ENCODE results near the gene UBTD2.
"Not testable (repeated sequence)": the region's sequence is repeated elsewhere in the genome, so short reads cannot be mapped to it uniquely, and the experiment has no call there.

Gene UBTD2

GRCh38 chr5:172248637-172249036, 34.9 kb downstream of the UBTD2 start:
- no peak for DNase-seq (ENCODE audit: low spot score)

DNA sequence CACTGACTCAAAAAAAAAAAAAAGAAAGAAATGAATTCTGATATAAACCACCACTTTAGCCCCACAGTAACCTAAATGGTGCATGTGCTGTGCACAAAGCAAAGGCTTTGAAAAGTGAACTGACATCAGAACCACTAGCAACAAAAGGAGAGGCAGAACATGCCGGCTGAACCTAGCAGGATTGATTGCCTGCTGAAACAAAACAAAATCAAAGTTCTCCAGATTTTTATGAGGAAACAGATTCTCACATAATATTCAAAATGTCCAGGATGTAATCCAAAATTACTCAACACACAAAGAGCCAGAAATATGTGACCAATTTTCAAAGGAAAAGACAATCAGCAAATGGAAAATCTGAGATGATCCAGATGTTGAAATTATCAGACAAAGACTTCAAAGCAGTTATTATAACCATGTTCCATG, 37.9 kb downstream of the UBTD2 start:
- no peak for DNase-seq (ENCODE audit: low spot score)

GRCh38 chr5:172245046-172245445, 38.5 kb downstream of the UBTD2 start:
- no peak for DNase-seq (ENCODE audit: low spot score)

DNA sequence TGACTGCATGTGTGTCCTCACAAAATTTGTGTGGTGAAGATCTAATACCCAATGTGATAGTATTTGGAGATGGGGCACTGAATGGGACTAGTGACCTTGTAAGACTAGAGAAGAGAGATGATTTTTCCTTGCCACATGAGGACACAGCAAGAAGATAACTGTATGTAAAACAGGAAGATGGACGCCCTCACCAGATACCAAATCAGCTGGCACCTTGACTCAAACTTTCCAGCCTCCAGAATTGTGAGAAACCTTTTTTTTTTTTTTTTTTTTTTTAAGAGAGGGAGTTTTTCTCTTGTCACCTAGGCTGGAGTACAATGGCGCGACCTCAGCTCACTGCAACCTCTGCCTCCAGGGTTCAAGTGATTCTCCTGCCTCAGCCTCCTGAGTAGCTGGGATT, 40.3 kb downstream of the UBTD2 start:
- no peak for DNase-seq (ENCODE audit: low spot score)

DNA sequence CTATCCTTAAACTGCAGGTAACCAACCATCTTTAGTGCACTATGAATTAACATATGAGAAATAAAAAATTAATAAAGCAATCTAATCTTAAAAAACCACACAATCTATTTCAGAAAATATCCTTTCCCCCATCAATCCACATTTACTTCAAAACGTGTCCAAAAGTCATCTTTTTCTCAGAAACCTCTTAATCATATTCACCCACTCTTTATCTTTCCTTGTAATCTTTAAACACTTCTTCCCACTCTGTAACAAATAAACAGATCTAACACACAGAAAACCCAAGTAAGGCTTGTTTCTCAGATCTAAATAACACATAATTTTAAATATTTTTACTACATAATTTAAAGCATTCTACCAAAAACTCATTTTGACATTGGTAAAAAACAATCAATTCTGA, 45.2 kb downstream of the UBTD2 start:
- no peak for DNase-seq (ENCODE audit: low spot score)

- no peak for DNase-seq (ENCODE audit: low spot score)
Observed at GRCh38 chr5:172235827-172236736, 47.5 kb downstream of the UBTD2 start.

GRCh38 chr5:172235132-172235780, 48.3 kb downstream of the UBTD2 start:
- DNase-seq (ENCODE audit: low spot score), result no peak

GRCh38 chr5:172234031-172234430, 49.5 kb downstream of the UBTD2 start:
- DNase-seq (ENCODE audit: low spot score), result no peak

DNA sequence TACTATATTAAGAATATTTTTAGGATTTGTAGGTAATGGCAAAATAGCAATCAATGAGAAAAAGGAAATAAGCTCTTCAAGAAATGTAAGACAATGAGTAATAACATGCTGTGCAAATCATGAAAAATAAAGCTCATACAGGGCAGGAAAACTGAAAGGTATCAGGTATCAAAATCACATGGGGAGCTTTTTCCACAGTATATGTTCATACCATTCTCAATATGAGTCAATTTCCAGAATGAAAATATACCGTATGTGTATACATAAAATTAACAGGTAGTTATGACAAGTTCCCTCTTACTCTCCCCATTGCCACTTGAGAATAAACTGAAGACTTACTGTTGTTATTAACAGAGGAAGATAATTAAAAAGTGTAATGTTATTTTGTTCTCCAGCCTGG, 53.7 kb downstream of the UBTD2 start:
- DNase-seq (ENCODE audit: low spot score), result no peak

- DNase-seq (ENCODE audit: low spot score), result no peak
Observed at GRCh38 chr5:172224996-172225395, 58.6 kb downstream of the UBTD2 start.

DNA sequence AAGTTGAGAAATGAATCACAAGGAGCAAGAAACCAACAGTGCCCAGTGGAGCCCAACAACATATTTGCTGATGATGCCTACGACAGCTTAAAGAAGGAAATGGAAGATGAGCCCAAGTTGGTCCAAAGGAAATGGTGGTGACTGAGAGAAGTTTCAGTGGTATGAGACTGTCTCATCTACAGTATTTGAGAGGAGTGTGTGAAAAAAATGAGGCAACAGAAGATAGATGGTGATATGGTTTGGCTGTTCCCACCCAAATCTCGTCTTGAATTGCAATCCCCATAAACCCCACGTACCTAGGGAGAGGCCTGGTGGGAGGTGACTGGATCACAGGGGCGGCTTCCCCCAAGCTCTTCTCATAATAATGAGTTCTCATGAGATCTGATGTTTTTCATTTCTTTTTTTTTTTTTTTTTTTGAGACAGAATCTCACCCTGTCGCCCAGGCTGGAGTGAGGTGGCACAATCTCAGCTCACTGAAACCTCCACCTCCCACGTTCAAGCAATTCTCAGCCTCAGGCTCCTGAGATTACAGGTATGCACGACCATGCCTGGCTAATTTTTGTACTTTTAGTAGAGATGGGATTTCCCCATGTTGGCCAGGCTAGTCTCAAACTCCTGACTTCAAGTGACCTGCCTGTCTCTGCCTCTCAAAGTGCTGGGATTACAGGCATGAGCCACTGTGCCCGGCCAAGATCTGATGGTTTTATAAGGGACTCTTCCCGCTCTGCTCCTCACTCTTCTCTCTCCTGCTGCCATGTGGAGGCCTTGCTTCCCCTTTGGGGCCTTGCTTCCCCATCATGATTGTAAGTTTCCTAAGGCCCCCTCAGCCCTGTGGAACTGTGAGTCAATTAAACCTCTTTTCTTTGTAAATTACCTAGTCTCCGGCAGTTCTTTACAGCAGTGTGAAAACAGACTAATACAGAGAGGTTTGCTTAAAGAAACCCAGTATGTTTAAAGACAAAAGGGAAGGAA, 59.4 kb downstream of the UBTD2 start:
- DNase-seq (ENCODE audit: low spot score), result no peak

DNA sequence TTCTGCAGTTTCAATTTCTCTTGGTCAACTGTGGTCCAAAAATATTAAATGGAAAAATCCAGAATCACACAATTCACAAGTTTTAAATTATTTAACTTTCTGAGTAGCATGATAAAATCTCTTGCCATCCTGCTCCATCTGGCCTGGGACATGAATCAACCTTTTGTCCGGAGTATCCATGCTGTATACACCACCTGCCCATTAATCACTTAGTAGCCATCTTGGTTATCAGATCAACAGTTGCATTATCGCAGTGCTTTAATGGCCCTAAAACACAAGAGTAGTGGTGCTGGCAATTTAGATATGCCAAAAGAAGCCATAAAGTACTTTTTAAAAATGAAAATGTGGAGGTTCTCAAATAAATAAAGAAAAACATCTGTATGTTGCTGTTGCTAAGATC, 64.3 kb downstream of the UBTD2 start:
- no peak for DNase-seq (ENCODE audit: low spot score)

- no peak for DNase-seq (ENCODE audit: low spot score)
Observed at GRCh38 chr5:172216345-172216744, 67.2 kb downstream of the UBTD2 start.

DNA sequence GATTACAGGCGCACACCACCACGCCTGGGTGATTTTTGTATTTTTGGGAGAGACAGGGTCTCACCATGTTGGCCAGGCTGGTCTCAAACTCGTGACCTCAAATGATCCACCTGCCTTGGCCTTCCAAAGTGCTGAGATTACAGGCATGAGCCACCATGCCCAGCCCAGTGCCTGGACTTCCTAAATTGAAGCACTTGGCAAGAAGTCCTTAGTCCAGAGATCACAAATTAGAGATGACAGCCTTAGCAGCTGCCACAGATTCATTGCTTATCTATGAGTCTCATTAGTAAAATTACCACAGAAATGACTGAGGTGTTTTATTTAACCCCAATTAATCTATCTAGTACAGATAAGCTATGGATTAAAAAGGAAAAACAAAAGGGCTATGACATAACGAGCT, 70.4 kb downstream of the UBTD2 start:
- DNase-seq (ENCODE audit: low spot score), result no peak

- no peak for DNase-seq (ENCODE audit: low spot score)
Observed at GRCh38 chr5:172211676-172212075, 71.9 kb downstream of the UBTD2 start.

GRCh38 chr5:172209714-172210113, 73.8 kb downstream of the UBTD2 start:
- no peak for DNase-seq (ENCODE audit: low spot score)

- DNase-seq (ENCODE audit: low spot score), result no peak
Observed at GRCh38 chr5:172207511-172207910, 76.1 kb downstream of the UBTD2 start.

- DNase-seq (ENCODE audit: low spot score), result not testable (repeated sequence)
Observed at GRCh38 chr5:172205984-172206383, 77.6 kb downstream of the UBTD2 start.

GRCh38 chr5:172200476-172200875, 83.1 kb downstream of the UBTD2 start:
- DNase-seq (ENCODE audit: low spot score), result no peak

GRCh38 chr5:172199446-172199845, 84.1 kb downstream of the UBTD2 start:
- no peak for DNase-seq (ENCODE audit: low spot score)

GRCh38 chr5:172197775-172198174, 85.8 kb downstream of the UBTD2 start:
- not testable (repeated sequence) for DNase-seq (ENCODE audit: low spot score)

Data from SW480 (cell line).